SK-N-SH treated with all-trans-retinoic acid at 6 μM for 48 hours (cell line): Measurements from ENCODE around the gene AGAP1.

Experiments used
- ESRRG ChIP-seq: fragments of 250-450 bp; sonication (Bioruptor Pico); IDR thresholded peaks from 2 replicates; pipeline ENCODE4 v1.6.1; 2021; ENCODE audit warnings: mild to moderate bottlenecking
- GLIS3 ChIP-seq: fragments of 250-450 bp; sonication (Bioruptor Pico); IDR thresholded peaks from 2 replicates; pipeline ENCODE4 v1.5.0; 2020; ENCODE audit warnings: mild to moderate bottlenecking, moderate library complexity
- OSR1 ChIP-seq: fragments of 250-450 bp; sonication (Bioruptor Pico); IDR thresholded peaks from 2 replicates; pipeline ENCODE4 v1.8.0; 2022; ENCODE audit warnings: moderate library complexity, mild to moderate bottlenecking, inconsistent platforms
- PPARA ChIP-seq: fragments of 250-450 bp; sonication (Bioruptor Pico); IDR thresholded peaks from 2 replicates; pipeline ENCODE4 v1.5.0; 2020; ENCODE audit warnings: mild to moderate bottlenecking, borderline replicate concordance
- RARB ChIP-seq: fragments of 250-450 bp; sonication (Bioruptor Pico); IDR thresholded peaks from 2 replicates; pipeline ENCODE4 v1.8.0; 2021; ENCODE audit warnings: mild to moderate bottlenecking, moderate library complexity
- SNAI2 ChIP-seq: fragments of 250-450 bp; sonication (Bioruptor Pico); IDR thresholded peaks from 2 replicates; pipeline ENCODE4 v1.5.0; 2020; ENCODE audit warnings: mild to moderate bottlenecking, moderate library complexity
- TCF4 ChIP-seq: fragments of 250-450 bp; sonication (Bioruptor Pico); IDR thresholded peaks from 2 replicates; pipeline ENCODE4 v1.8.0; 2021; ENCODE audit warnings: mild to moderate bottlenecking, moderate library complexity, borderline replicate concordance
- ZFP3 ChIP-seq: fragments of 250-450 bp; sonication (Bioruptor Pico); IDR thresholded peaks from 2 replicates; pipeline ENCODE4 v1.5.0; 2020; ENCODE audit warnings: mild to moderate bottlenecking, moderate library complexity
- ZNF565 ChIP-seq: fragments of 450-650 bp; formaldehyde crosslinking; conservative IDR thresholded peaks from 2 replicates; pipeline ENCODE4 v1.5.0; 2020; ENCODE audit warnings: low read depth, mild to moderate bottlenecking, moderate library complexity
- TF ChIP-seq, protein P1 (sequence below): fragments of 250-450 bp; sonication (Bioruptor Pico); IDR thresholded peaks from 2 replicates; pipeline ENCODE4 v1.8.0; 2020; ENCODE audit warnings: mild to moderate bottlenecking, moderate library complexity, borderline replicate concordance
- TF ChIP-seq, protein P2 (sequence below): fragments of 250-450 bp; sonication (Bioruptor Pico); IDR thresholded peaks from 2 replicates; pipeline ENCODE4 v1.5.0; 2020; ENCODE audit warnings: mild to moderate bottlenecking, moderate library complexity
- TF ChIP-seq, protein P3 (sequence below): fragments of 250-450 bp; sonication (Bioruptor Pico); IDR thresholded peaks from 2 replicates; pipeline ENCODE4 v1.8.0; 2021; ENCODE audit warnings: low read depth, mild to moderate bottlenecking, moderate library complexity, borderline replicate concordance

DNA sequence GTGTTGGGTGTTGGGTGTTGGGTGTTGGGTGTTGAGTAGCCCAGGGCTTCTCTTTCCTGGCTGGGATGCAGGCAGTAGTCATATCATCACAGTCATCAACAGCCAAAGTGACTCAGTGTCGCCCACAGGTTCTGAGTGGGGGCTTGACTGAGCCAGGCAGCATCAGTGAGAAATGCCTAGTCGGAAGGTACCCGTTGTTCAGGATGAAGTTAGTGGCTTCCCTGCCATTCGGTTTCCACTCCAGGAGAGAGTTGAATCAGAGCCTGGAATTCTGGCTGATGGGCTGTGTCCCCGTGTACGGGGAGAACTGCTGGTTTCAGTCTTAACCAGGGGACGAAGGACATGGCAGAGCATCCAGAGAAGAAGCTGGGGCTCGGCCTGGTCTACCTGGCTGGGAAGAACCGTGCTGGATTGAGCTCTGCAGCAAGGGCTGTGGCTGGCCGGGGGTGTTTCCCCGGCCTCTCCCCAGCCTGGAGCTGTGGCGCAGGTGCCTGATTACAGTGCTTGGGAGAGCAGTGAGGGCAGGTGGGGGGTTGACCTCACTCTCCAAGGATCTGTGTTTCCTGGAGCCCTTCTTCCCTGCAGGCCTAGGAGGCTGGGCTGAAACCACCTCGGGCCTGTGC lies 49.4 kb downstream of the AGAP1 start:
- no peak for TF ChIP-seq RARB (CRISPR knock-in tag)
- TF ChIP-seq TCF4 (CRISPR knock-in tag): no peak
- TF ChIP-seq, protein P1, sequence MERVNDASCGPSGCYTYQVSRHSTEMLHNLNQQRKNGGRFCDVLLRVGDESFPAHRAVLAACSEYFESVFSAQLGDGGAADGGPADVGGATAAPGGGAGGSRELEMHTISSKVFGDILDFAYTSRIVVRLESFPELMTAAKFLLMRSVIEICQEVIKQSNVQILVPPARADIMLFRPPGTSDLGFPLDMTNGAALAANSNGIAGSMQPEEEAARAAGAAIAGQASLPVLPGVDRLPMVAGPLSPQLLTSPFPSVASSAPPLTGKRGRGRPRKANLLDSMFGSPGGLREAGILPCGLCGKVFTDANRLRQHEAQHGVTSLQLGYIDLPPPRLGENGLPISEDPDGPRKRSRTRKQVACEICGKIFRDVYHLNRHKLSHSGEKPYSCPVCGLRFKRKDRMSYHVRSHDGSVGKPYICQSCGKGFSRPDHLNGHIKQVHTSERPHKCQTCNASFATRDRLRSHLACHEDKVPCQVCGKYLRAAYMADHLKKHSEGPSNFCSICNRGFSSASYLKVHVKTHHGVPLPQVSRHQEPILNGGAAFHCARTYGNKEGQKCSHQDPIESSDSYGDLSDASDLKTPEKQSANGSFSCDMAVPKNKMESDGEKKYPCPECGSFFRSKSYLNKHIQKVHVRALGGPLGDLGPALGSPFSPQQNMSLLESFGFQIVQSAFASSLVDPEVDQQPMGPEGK (CRISPR knock-in tag): no peak
- no peak for TF ChIP-seq OSR1 (CRISPR knock-in tag)
- no peak for TF ChIP-seq ZFP3 (CRISPR knock-in tag)
- TF ChIP-seq, protein P2, sequence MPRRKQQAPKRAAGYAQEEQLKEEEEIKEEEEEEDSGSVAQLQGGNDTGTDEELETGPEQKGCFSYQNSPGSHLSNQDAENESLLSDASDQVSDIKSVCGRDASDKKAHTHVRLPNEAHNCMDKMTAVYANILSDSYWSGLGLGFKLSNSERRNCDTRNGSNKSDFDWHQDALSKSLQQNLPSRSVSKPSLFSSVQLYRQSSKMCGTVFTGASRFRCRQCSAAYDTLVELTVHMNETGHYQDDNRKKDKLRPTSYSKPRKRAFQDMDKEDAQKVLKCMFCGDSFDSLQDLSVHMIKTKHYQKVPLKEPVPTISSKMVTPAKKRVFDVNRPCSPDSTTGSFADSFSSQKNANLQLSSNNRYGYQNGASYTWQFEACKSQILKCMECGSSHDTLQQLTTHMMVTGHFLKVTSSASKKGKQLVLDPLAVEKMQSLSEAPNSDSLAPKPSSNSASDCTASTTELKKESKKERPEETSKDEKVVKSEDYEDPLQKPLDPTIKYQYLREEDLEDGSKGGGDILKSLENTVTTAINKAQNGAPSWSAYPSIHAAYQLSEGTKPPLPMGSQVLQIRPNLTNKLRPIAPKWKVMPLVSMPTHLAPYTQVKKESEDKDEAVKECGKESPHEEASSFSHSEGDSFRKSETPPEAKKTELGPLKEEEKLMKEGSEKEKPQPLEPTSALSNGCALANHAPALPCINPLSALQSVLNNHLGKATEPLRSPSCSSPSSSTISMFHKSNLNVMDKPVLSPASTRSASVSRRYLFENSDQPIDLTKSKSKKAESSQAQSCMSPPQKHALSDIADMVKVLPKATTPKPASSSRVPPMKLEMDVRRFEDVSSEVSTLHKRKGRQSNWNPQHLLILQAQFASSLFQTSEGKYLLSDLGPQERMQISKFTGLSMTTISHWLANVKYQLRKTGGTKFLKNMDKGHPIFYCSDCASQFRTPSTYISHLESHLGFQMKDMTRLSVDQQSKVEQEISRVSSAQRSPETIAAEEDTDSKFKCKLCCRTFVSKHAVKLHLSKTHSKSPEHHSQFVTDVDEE (CRISPR knock-in tag): no peak
- no peak for TF ChIP-seq GLIS3 (CRISPR knock-in tag)
- TF ChIP-seq ZNF565 (CRISPR knock-in tag): no peak
- no peak for TF ChIP-seq PPARA (CRISPR knock-in tag)
- TF ChIP-seq, protein P3, sequence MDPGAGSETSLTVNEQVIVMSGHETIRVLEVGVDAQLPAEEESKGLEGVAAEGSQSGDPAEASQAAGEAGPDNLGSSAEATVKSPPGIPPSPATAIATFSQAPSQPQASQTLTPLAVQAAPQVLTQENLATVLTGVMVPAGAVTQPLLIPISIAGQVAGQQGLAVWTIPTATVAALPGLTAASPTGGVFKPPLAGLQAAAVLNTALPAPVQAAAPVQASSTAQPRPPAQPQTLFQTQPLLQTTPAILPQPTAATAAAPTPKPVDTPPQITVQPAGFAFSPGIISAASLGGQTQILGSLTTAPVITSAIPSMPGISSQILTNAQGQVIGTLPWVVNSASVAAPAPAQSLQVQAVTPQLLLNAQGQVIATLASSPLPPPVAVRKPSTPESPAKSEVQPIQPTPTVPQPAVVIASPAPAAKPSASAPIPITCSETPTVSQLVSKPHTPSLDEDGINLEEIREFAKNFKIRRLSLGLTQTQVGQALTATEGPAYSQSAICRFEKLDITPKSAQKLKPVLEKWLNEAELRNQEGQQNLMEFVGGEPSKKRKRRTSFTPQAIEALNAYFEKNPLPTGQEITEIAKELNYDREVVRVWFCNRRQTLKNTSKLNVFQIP (CRISPR knock-in tag): no peak
- no peak for TF ChIP-seq SNAI2 (CRISPR knock-in tag)
- no peak for TF ChIP-seq ESRRG (CRISPR knock-in tag)
